NB4 (cell line): ENCODE results near the gene SIRT6.

ENCODE experiments used
- CTCF ChIP-seq: IDR thresholded peaks from one replicate; pipeline ENCODE4 v1.5.1; 2012; ENCODE audit warnings: low read depth, low read length
- POLR2A ChIP-seq: IDR thresholded peaks from 2 replicates; pipeline ENCODE4 v1.6.1; 2011; ENCODE audit warnings: mild to moderate bottlenecking; ENCODE audit not compliant: insufficient read length; ENCODE audit errors: extremely low read depth

GRCh38 chr19:4154571-4155312 is 27.6 kb downstream of the SIRT6 start:
- TF ChIP-seq POLR2A (no peak), CTCF (no peak)
